Fibroblast of skin of left biceps (primary cell): ENCODE measurements around the gene MTREX.

Experiments used
- DNase-seq, 2 experiments: peaks; one replicate each; pipeline ENCODE4 v3.0.0-alpha.2; 2013; ENCODE audit warnings: low read depth in 2 of 2

MTREX gene

GRCh38 chr5:55324815-55325418 is 17.1 kb downstream of the MTREX start:
- DNase-seq = no peak

GRCh38 chr5:55325621-55326020 is 17.8 kb downstream of the MTREX start:
- no peak for DNase-seq

GRCh38 chr5:55327281-55327680 is 19.5 kb downstream of the MTREX start:
- no peak for DNase-seq

- DNase-seq = no peak
These were observed 23.5 kb downstream of the MTREX start for GRCh38 chr5:55331321-55331720.

- no peak for DNase-seq
These were observed 25.2 kb downstream of the MTREX start for GRCh38 chr5:55333017-55333416.

GRCh38 chr5:55333811-55334210 is 26.0 kb downstream of the MTREX start:
- DNase-seq = no peak

GRCh38 chr5:55338092-55338613 is 30.4 kb downstream of the MTREX start:
- no peak for DNase-seq

- DNase-seq = no peak
These were observed 31.0 kb downstream of the MTREX start for GRCh38 chr5:55338810-55339243.

GRCh38 chr5:55343107-55343506 is 35.3 kb downstream of the MTREX start:
- no peak for DNase-seq

- no peak for DNase-seq
These were observed 35.8 kb downstream of the MTREX start for GRCh38 chr5:55343609-55344008.

- DNase-seq = peak in 1 of 2 experiments; percentile 23
These were observed 36.7 kb downstream of the MTREX start for GRCh38 chr5:55344392-55344992.

GRCh38 chr5:55345327-55345726 is 37.5 kb downstream of the MTREX start:
- DNase-seq = no peak

- no peak for DNase-seq
These were observed 40.0 kb downstream of the MTREX start for GRCh38 chr5:55347786-55348185.

GRCh38 chr5:55350754-55351153 is 43.0 kb downstream of the MTREX start:
- no peak for DNase-seq

- no peak for DNase-seq
These were observed 49.1 kb downstream of the MTREX start for GRCh38 chr5:55356896-55357295.

- no peak for DNase-seq
These were observed 52.4 kb downstream of the MTREX start for GRCh38 chr5:55360190-55360589.

GRCh38 chr5:55363856-55364255 is 56.1 kb downstream of the MTREX start:
- DNase-seq = peak; percentile 5 to 12

GRCh38 chr5:55364537-55365055 is 56.8 kb downstream of the MTREX start:
- no peak for DNase-seq

GRCh38 chr5:55370291-55370925 is 62.6 kb downstream of the MTREX start:
- no peak for DNase-seq

- no peak for DNase-seq
These were observed 63.4 kb downstream of the MTREX start for GRCh38 chr5:55371145-55371544.

- no peak for DNase-seq
These were observed 64.5 kb downstream of the MTREX start for GRCh38 chr5:55372130-55372925.

GRCh38 chr5:55377810-55378209 is 70.0 kb downstream of the MTREX start:
- no peak for DNase-seq
